ENCODE data around the gene RIC8B.
"Not testable (repeated sequence)": the region's sequence is repeated elsewhere in the genome, so short reads cannot be mapped to it uniquely, and the experiment has no call there.

RIC8B gene

DNA sequence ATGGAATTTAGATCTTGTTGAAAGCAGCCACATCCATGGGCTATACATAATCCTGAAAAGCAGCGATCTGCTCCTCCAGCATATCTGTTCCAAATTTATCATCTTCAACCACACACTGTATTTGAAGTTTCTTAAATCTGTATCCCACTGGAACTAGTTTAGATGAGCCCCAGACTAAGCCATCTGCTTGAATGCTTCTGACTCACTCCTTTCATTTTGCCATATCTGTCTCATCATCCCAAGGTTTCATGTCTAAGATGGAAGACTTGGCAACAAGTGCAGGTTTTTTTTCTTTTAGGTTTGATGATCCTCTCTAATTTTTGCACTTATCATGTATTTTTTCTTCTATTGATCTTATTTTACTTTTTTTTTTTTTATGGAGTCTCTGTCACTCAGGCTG is 126.8 kb downstream of the RIC8B start:
- DNase-seq (ENCODE audit: low read depth, low spot score), result no peak

DNA sequence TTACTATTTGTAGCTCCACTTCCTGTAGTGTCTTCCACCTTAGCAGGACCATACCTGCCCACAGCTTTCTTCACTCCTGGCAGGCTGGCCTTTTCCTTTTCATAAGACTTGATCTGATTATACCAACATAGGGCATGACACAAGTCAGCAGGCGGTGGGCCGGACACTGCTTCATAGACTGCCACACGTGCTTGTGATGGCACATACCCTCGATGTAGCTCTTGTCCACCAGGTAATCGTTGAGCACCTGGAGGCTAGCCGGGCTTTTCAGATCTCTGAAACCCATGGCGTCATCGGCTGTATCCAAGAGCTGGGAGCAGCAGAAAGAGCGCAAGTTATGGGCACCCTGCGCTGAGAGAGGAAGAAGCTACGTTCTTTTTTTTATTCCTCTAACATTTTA is 127.6 kb downstream of the RIC8B start:
- no peak for DNase-seq (ENCODE audit: low read depth, low spot score)

- DNase-seq (ENCODE audit: low read depth, low spot score), result no peak
Measured at GRCh38 chr12:106903241-106903945, 128.9 kb downstream of the RIC8B start.

- no peak for DNase-seq (ENCODE audit: low read depth, low spot score)
Measured at GRCh38 chr12:106906715-106907114, 132.2 kb downstream of the RIC8B start.

- DNase-seq (ENCODE audit: low read depth, low spot score), result no peak
Measured at GRCh38 chr12:106907411-106907810, 132.9 kb downstream of the RIC8B start.

GRCh38 chr12:106907846-106908245 is 133.4 kb downstream of the RIC8B start:
- no peak for DNase-seq (ENCODE audit: low read depth, low spot score)

GRCh38 chr12:106908561-106908960 is 134.1 kb downstream of the RIC8B start:
- DNase-seq (ENCODE audit: low read depth, low spot score), result no peak

DNA sequence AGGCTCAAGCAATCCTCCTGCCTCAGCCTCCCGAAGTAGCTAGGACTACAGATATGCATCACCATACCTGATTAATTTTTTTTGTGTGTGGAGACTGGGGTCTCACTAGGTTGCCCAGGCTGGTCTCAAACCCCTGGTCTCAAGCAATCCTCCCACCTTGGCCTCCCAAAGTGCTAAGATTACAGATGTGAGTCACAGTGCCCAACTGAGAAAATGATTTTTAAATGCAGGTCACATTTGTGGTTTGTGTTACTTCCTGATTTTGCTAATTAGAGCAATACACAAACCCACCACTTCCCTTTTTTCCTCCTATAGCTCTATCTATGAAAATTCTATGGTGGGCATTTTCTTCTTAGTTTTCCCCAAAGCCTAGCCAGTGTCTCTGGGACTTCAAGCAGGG is 135.7 kb downstream of the RIC8B start:
- DNase-seq (ENCODE audit: low read depth, low spot score), result no peak

- DNase-seq (ENCODE audit: low read depth, low spot score), result no peak
Measured at GRCh38 chr12:106911581-106911980, 137.1 kb downstream of the RIC8B start.

DNA sequence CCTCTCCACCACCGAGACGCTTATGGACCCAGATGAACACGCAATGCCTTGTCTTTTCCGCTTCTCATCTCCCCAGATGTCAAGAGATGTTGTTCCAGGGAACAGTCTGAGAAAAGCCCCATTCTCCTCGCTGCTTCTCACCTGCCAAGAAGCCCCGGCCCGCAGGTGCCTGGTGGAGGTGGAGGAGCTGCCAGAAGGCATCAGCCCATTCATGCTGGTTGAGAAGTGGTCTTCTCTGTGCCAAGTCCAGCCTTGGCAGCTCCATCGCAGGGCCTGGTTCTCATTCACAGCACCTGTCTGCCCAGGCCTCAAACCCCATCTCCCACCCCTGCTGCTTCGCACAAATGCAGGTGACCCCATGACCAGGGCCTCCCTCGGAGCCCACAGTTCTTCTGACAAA is 139.0 kb downstream of the RIC8B start:
- no peak for DNase-seq (ENCODE audit: low read depth, low spot score)

DNA sequence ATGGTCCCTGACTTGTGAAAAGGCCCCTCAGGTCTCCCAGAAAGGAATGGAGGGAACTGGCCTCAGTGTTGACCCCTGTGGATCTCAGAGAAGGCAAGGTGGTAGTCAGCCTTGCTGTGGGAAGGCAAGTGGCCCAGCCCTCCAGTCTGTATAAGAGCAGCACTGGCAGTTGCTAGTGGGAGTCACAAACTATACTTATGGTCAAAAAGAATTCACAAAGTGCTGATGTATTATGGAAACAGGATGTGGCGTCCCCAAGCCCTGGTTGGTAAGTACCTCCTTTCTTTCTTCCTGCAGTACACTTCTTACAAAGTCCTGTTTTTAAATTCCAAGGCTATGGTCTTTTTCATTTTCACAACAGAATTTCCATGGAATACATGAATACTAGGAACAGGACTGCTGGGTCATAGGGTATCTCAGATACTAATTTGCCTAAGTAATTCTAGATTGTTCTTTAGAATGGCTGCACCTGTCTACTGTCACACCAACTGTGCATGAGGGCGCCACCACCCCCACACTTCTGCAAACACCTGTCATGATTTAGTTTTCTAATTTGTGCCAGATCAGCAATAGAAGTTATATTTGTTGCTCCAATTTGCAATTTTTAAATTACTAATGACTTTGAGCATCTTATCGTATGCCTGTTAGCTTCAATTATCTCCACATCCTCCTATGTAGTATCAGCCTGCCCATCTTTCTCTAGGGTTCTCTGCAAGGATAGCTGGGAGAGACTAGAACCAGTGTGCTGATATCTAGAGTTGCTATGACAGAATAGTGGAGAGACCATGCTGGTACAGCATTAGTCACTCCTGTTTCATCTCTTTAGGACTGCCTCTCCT is 140.5 kb downstream of the RIC8B start:
- DNase-seq (ENCODE audit: low read depth, low spot score), result no peak

- DNase-seq (ENCODE audit: low read depth, low spot score), result no peak
Measured at GRCh38 chr12:106915635-106916026, 141.1 kb downstream of the RIC8B start.

- DNase-seq (ENCODE audit: low read depth, low spot score), result no peak
Measured at GRCh38 chr12:106917503-106917902, 143.0 kb downstream of the RIC8B start.

DNA sequence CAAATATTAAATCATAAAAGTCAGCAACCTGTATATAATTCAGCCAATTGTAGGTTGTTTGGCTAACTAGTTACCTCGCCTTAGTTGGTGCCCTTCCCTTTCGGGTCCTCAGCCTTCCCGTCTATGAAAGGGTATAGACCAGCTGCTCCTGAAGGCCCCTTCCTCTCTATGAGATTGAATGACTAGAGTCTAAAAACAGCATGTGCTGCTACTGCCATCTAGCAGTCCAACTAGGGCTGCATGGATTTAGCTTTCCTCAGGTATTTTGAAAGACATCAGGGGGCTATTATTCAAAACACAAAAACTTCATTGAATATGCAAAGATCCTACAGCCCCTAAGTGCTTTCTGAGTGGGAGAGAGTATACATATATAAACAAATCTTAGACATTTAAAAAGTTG is 144.3 kb downstream of the RIC8B start:
- no peak for DNase-seq (ENCODE audit: low read depth, low spot score)

DNA sequence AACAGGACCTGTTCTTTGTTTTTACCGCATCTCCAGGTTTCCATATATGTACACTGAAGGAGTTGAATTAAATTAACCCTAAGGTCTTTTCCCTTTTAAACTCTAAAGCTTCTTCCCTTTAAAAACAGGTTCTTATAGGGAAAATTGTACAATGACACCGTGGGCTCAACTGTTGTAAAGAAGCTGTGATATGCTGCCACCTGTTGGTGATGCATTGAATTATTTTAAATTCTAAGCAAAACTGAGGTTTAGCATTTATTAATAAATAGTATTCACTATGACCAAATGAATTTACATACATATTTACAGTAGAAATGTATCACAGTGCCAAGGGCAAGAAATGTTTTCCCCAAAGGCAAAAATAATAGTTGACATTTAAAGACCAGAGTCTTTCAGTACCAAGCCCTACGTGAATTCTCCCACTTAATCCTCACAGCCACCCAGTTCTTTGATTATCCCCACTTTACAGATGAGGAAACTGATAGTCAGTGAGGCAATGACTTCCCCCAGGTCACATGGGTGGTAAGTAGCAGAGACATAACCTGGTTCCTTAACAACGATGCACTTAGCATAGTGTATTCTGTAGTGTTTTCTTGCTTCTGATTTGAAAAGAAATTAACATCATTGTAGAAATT is 145.5 kb downstream of the RIC8B start:
- peak; percentile 27 for DNase-seq (ENCODE audit: low read depth, low spot score)

DNA sequence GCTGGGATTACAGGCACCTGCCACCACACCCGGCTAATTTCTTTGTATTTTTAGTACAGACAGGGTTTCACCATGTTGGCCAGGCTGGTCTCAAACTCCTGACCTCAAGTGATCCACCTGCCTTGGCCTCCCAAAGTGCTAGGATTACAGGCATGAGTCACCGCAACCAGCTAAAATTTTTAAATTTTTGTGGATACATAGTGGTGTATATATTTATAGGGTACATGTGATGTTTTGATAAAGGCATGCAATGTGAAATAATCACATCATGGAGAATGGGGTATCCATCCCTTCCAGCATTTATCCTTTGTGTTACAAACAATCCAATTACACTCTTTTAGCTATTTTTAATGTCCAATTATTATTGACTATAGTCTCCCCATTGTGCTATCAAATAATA is 147.5 kb downstream of the RIC8B start:
- DNase-seq (ENCODE audit: low read depth, low spot score), result not testable (repeated sequence)

DNA sequence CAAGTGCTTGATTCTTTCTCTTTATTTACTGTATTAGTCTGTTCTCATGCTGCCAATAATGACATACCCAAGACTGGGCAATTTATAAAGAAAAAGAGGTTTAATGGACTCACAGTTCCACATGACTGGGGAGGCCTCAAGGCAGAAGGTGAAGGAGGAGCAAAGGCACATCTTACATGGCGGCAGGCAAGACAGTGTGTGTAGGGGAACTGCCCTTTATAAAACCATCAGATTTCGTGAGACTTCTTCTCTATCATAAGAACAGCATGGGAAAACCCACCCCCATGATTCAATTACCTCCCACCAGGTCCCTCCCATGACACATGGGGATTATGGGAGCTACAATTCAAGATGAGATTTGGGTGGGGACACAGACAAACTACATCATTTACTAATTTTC is 149.1 kb downstream of the RIC8B start:
- not testable (repeated sequence) for DNase-seq (ENCODE audit: low read depth, low spot score)

GRCh38 chr12:106924268-106924861 is 149.9 kb downstream of the RIC8B start:
- DNase-seq (ENCODE audit: low read depth, low spot score), result no peak

- no peak for DNase-seq (ENCODE audit: low read depth, low spot score)
Measured at GRCh38 chr12:106926657-106927056, 152.2 kb downstream of the RIC8B start.

DNA sequence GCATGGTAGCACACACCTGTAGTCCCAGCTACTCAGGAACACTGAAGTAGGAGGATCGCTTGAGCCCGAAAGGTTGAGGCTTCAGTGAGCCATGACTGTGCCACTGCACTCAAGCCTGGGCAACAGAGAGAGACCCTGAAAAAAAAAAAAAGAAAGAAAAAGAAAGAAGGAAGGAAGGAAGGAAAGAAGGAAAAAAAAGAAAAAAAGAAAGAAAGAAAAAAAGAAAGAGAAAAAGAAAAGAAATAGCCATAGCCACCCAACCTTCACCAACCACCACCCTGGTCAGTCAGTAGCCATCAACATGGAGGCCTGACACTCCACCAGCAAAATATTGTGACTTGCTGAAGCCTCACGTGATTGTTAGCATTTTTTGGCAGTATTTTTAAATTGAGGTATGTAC is 159.8 kb downstream of the RIC8B start:
- DNase-seq (ENCODE audit: low read depth, low spot score), result no peak

Data from brain pericyte (primary cell).